ENCODE measurements around the gene CNTN4. TPM values are rescaled to one million over a fixed set of nuclear protein-coding genes. Genes with fewer than 3 reads are reported as not detected.
"Not testable (repeated sequence)": the region's sequence is repeated elsewhere in the genome, so short reads cannot be mapped to it uniquely, and the experiment has no call there.

CNTN4 gene
- total RNA-seq, 1 donor from 2014 or later, result 16.1 TPM

- DNase-seq (ENCODE audit: low spot score, unreplicated experiment), result no peak
- TF ChIP-seq, protein P1, sequence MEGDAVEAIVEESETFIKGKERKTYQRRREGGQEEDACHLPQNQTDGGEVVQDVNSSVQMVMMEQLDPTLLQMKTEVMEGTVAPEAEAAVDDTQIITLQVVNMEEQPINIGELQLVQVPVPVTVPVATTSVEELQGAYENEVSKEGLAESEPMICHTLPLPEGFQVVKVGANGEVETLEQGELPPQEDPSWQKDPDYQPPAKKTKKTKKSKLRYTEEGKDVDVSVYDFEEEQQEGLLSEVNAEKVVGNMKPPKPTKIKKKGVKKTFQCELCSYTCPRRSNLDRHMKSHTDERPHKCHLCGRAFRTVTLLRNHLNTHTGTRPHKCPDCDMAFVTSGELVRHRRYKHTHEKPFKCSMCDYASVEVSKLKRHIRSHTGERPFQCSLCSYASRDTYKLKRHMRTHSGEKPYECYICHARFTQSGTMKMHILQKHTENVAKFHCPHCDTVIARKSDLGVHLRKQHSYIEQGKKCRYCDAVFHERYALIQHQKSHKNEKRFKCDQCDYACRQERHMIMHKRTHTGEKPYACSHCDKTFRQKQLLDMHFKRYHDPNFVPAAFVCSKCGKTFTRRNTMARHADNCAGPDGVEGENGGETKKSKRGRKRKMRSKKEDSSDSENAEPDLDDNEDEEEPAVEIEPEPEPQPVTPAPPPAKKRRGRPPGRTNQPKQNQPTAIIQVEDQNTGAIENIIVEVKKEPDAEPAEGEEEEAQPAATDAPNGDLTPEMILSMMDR (IDR thresholded peaks at IDR 0.05; ENCODE audit: unreplicated experiment), result no peak
- H3K27ac Mint-ChIP-seq, result peak overlapping the region; percentile 44
- H3K4me3 Mint-ChIP-seq (ENCODE audit: low read depth), result no peak overlapping the region
- H3K9me3 Mint-ChIP-seq (ENCODE audit: low read depth), result peaks cover 4% of the 10 kb centered on the region
- H3K36me3 Mint-ChIP-seq (ENCODE audit: insufficient read depth), result no peaks in the 10 kb centered on the region
- H3K27me3 Mint-ChIP-seq, result peaks cover 2% of the 10 kb centered on the region
- peaks cover 16% of the 10 kb centered on the region for H3K4me1 Mint-ChIP-seq (ENCODE audit: low read depth)
These were observed 419.0 kb downstream of the CNTN4 start for GRCh38 chr3:2517500-2518172.

DNA sequence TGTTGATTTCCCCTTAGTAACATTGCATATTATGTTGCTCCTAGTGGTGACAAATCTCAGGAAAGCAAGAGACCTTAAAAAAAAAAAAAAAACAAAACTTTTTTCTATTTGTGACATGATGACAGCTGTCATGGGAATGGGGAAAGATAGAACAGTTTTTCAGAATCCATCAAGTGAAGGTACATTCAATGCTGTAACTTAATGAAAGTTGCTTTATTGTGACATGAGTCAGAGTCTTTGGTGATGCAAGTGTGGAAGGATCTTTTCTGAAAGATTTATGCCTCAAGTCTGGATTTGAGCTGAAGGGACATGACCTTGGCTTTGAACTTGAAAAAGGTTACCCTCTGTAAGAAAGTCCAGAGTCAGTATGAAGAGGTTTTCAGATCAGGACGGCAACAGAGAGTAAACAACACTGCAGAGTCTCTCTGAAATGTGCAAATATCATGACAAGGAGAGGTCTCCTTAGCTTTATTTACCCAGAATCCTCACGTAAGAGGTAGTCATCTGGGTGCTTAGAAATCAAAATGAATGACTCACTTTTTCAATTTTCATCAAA lies 424.7 kb downstream of the CNTN4 start:
- no peak overlapping the region for H3K27ac Mint-ChIP-seq
- no peak overlapping the region for H3K4me3 Mint-ChIP-seq (ENCODE audit: low read depth)
- H3K36me3 Mint-ChIP-seq (ENCODE audit: insufficient read depth), result no peaks in the 10 kb centered on the region
- TF ChIP-seq, protein P1 (IDR thresholded peaks at IDR 0.05; ENCODE audit: unreplicated experiment), result no peak
- H3K27me3 Mint-ChIP-seq, result no peaks in the 10 kb centered on the region
- DNase-seq (ENCODE audit: low spot score, unreplicated experiment), result no peak
- H3K4me1 Mint-ChIP-seq (ENCODE audit: low read depth), result peaks cover 6% of the 10 kb centered on the region
- peaks cover 4% of the 10 kb centered on the region for H3K9me3 Mint-ChIP-seq (ENCODE audit: low read depth)

- H3K4me3 Mint-ChIP-seq (ENCODE audit: low read depth), result no peak overlapping the region
- H3K36me3 Mint-ChIP-seq (ENCODE audit: insufficient read depth), result no peaks in the 10 kb centered on the region
- H3K27me3 Mint-ChIP-seq, result no peaks in the 10 kb centered on the region
- H3K9me3 Mint-ChIP-seq (ENCODE audit: low read depth), result peaks cover 3% of the 10 kb centered on the region
- no peak for DNase-seq (ENCODE audit: low spot score, unreplicated experiment)
- H3K4me1 Mint-ChIP-seq (ENCODE audit: low read depth), result peaks cover 6% of the 10 kb centered on the region
- TF ChIP-seq, protein P1 (IDR thresholded peaks at IDR 0.05; ENCODE audit: unreplicated experiment), result no peak
- no peak overlapping the region for H3K27ac Mint-ChIP-seq
These were observed 427.3 kb downstream of the CNTN4 start for GRCh38 chr3:2525968-2526367.

DNA sequence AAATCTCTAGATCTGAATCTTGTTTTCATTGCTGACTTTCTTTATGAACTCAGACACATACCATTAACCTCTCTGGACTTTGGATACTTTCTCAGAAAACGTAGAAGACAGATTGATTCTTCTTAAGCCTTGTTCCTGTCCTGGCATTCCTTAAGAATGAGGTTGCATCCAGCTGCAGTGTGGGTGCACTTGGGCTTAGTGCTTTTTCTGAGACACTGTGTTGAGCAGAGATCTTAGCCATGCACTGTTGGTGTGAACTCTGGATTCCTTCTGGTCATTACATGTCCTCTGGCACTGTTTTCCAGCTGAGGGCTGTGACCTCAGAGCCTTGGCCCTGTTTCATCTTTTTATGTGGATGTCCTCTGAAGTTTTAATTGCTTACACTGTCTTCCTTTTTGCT lies 428.3 kb downstream of the CNTN4 start:
- H3K9me3 Mint-ChIP-seq (ENCODE audit: low read depth), result peaks cover 3% of the 10 kb centered on the region

GRCh38 chr3:2527328-2527727 lies 428.7 kb downstream of the CNTN4 start:
- H3K36me3 Mint-ChIP-seq (ENCODE audit: insufficient read depth); H3K27me3 Mint-ChIP-seq; H3K4me3 Mint-ChIP-seq (ENCODE audit: low read depth); DNase-seq (ENCODE audit: low spot score, unreplicated experiment); H3K4me1 Mint-ChIP-seq (ENCODE audit: low read depth); H3K9me3 Mint-ChIP-seq (ENCODE audit: low read depth): not testable (repeated sequence)
- H3K27ac Mint-ChIP-seq, result peak overlapping the region; percentile 6

More for the DNA sequence above, 428.3 kb downstream of the CNTN4 start:
- Mint-ChIP-seq H3K36me3 (ENCODE audit: insufficient read depth) (no peaks in the 10 kb centered on the region), H3K27me3 (no peaks in the 10 kb centered on the region), H3K4me1 (ENCODE audit: low read depth) (peaks cover 2% of the 10 kb centered on the region), H3K27ac (peak overlapping the region; percentile 6), H3K4me3 (ENCODE audit: low read depth) (no peak overlapping the region)
- TF ChIP-seq, protein P1 (IDR thresholded peaks at IDR 0.05; ENCODE audit: unreplicated experiment), result no peak
- DNase-seq (ENCODE audit: low spot score, unreplicated experiment), result no peak

DNA sequence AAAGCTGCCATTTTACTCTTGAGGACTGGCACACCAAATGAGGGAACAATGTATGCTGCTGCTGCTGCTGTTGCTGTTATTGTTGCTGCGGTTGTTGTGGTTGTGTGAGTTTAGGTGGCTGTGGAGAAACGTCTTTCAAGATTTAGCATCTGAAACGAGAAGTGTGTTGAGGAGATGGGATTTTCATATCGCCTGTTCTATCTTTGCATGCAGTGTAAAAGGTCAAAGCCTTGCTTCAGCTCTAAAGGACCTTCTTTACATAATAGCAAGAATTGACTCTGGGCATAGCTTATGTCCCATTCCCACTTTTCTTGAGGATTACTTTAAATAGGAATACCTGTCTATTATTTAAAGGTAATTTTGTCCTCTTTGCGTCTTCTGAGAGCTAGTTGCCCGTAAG lies 436.1 kb downstream of the CNTN4 start:
- H3K27me3 Mint-ChIP-seq; H3K36me3 Mint-ChIP-seq (ENCODE audit: insufficient read depth); DNase-seq (ENCODE audit: low spot score, unreplicated experiment); H3K4me3 Mint-ChIP-seq (ENCODE audit: low read depth); H3K4me1 Mint-ChIP-seq (ENCODE audit: low read depth); H3K9me3 Mint-ChIP-seq (ENCODE audit: low read depth); H3K27ac Mint-ChIP-seq: not testable (repeated sequence)

Data from progenitor cell of endocrine pancreas (in vitro differentiated cells).